Mesodermal cell (in vitro differentiated cells): ENCODE measurements around the gene PROM2.

Source experiments
- H3K27ac ChIP-seq: 2 replicates; pipeline ENCODE4 v1.7.0; 2013; ENCODE audit warnings: mild to moderate bottlenecking, low read depth, low read length, moderate library complexity; ENCODE audit not compliant: severe bottlenecking
- H3K36me3 ChIP-seq: 2 replicates; pipeline ENCODE4 v1.7.1; 2013; ENCODE audit warnings: mild to moderate bottlenecking, low read length, moderate library complexity; ENCODE audit not compliant: control insufficient read depth, insufficient read depth
- H3K4me1 ChIP-seq: one replicate; pipeline ENCODE4 v1.7.1; 2013; ENCODE audit warnings: mild to moderate bottlenecking, low read length; ENCODE audit not compliant: insufficient read depth, control insufficient read depth, poor library complexity, severe bottlenecking
- H3K4me3 ChIP-seq: 2 replicates; pipeline ENCODE4 v1.7.0; 2013; ENCODE audit warnings: low read length, control low read depth, mild to moderate bottlenecking; ENCODE audit not compliant: insufficient read depth, poor library complexity, severe bottlenecking; ENCODE audit errors: extremely low read depth
- H3K9me3 ChIP-seq: 2 replicates; pipeline ENCODE4 v1.7.1; 2013; ENCODE audit warnings: mild to moderate bottlenecking, low read length, moderate library complexity; ENCODE audit not compliant: control insufficient read depth
- WGBS, 2 experiments: methylation state at CpG; one replicate each; pipeline ENCODE4 v1.1.5; 2013; ENCODE audit warnings: missing lambda C conversion rate in 2 of 2; ENCODE audit not compliant: insufficient coverage in 2 of 2; 5-methylcytosine and 5-hydroxymethylcytosine counted together

Gene PROM2

GRCh38 chr2:95258271-95258670 lies 16.0 kb upstream of the PROM2 start:
- H3K27ac ChIP-seq, result no peak overlapping the region
- no peaks in the 10 kb centered on the region for H3K4me1 ChIP-seq
- no peaks in the 10 kb centered on the region for H3K36me3 ChIP-seq
- no peaks in the 10 kb centered on the region for H3K9me3 ChIP-seq
- H3K4me3 ChIP-seq, result no peak overlapping the region
- 87 to 93% methylated on average over 1 to 2 of the region's 2 CpGs for WGBS, 2 experiments

DNA sequence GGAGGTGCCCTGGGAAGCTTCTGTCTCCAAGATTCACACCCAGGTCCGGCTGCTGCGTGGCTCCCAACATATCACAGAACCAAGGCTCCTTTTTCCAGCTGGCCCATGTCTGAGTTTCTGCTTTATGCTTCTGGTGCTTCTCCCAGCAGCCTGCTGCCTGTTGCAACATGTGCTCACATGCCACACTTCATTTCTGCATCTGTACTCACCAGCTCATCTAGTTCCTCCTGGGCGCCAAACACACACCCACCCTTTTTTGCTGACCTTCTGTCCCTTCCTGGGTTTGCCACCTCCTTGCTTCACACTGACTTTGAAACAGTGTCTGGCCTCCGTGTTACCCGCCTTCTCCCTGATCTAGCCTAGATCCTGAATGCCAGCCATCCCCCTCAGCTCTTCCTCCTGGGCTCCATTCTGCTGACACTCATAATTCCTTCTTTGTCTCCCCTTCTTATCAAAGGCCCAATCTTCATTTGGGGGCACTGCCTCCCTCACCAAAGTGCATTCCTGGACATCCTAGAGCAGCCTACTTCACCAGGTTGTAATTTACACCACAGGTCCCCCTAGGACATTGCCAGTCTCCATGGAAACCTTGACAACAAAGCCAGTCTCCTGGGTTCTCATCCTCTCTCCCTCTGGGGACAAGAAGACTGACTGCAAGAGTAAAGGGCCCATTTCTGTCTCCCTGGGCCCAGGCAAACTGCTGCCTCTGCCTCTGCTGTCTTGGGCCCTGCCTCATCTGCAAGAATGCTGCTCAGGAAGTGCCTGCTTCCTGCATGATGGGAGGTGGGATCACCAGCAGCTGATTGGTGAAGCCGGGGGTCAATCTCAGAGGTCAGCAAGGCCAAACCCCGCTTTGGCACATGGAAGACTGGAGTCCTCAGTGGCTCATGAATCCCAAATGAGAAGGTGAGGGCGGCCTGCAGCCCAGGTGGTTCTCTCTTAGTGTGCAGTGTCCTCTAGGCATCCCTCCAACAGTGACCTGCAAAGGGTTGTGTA lies 13.9 kb upstream of the PROM2 start:
- WGBS, 2 experiments, result 83 to 97% methylated on average over 5 to 8 of the region's 8 CpGs
- no peak overlapping the region for H3K27ac ChIP-seq

GRCh38 chr2:95261602-95262001 lies 12.6 kb upstream of the PROM2 start:
- no peaks in the 10 kb centered on the region for H3K4me1 ChIP-seq
- H3K27ac ChIP-seq, result no peak overlapping the region
- WGBS, 2 experiments, result 29 to 57% methylated on average over 3 to 4 of the region's 6 CpGs
- H3K9me3 ChIP-seq, result no peaks in the 10 kb centered on the region
- H3K4me3 ChIP-seq, result no peak overlapping the region
- H3K36me3 ChIP-seq, result no peaks in the 10 kb centered on the region

More for the DNA sequence above, 13.9 kb upstream of the PROM2 start:
- Histone ChIP-seq H3K4me3 (no peak overlapping the region), H3K36me3 (no peaks in the 10 kb centered on the region), H3K4me1 (no peaks in the 10 kb centered on the region), H3K9me3 (no peaks in the 10 kb centered on the region)

GRCh38 chr2:95262896-95263542 lies 11.2 kb upstream of the PROM2 start:
- 85 to 88% methylated on average over 1 of the region's 2 CpGs for WGBS, 2 experiments
- no peaks in the 10 kb centered on the region for H3K4me1 ChIP-seq

DNA sequence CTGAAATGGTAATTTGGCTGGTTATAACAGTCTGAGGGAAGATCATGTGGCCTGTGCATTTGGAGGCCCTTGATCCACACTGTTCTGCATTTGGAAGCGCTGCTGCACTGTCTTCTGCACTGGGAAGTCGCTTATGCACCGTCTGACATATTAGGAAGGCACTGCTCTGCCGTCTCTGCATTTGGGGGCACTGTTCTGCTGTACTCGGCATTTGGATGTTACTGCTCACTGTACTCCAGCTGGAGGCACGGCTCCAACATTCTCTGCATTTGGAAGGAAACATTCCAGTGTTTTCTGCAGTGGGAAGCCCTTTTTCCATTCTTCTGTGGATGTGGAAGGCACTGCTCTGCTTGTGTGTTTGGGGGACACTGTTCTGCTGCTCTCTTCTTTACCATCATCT lies 9.6 kb upstream of the PROM2 start:
- no peaks in the 10 kb centered on the region for H3K9me3 ChIP-seq
- no peaks in the 10 kb centered on the region for H3K4me1 ChIP-seq
- H3K4me3 ChIP-seq, result no peak overlapping the region
- no peak overlapping the region for H3K27ac ChIP-seq
- no peaks in the 10 kb centered on the region for H3K36me3 ChIP-seq
- WGBS, 2 experiments, result 75 to 76% methylated on average over 6 of the region's 6 CpGs

More at GRCh38 chr2:95262896-95263542, 11.2 kb upstream of the PROM2 start:
- Histone ChIP-seq H3K36me3 (no peaks in the 10 kb centered on the region), H3K4me3 (no peak overlapping the region), H3K9me3 (no peaks in the 10 kb centered on the region), H3K27ac (no peak overlapping the region)

DNA sequence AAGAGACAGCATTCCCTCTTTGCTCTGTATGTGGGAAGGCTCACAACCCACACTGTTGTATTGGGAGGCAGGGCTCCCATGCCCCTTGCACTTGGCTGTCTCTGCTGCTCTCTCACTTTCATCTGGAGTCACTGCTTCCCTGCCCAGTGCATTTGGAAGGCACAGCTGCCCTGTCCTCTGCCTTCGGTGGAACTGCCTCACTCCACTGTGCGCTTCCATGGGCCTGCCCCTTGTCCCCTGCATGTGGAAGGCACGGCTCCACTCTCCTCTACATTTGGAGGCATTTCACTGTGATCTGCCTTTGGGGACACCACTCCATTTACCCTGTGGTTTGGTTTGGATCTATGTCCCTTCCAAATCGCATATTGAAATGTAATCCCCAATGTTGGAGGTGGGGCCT lies 9.1 kb upstream of the PROM2 start:
- H3K27ac ChIP-seq, result no peak overlapping the region
- WGBS, 2 experiments, result 92 to 95% methylated on average over 3 of the region's 4 CpGs

DNA sequence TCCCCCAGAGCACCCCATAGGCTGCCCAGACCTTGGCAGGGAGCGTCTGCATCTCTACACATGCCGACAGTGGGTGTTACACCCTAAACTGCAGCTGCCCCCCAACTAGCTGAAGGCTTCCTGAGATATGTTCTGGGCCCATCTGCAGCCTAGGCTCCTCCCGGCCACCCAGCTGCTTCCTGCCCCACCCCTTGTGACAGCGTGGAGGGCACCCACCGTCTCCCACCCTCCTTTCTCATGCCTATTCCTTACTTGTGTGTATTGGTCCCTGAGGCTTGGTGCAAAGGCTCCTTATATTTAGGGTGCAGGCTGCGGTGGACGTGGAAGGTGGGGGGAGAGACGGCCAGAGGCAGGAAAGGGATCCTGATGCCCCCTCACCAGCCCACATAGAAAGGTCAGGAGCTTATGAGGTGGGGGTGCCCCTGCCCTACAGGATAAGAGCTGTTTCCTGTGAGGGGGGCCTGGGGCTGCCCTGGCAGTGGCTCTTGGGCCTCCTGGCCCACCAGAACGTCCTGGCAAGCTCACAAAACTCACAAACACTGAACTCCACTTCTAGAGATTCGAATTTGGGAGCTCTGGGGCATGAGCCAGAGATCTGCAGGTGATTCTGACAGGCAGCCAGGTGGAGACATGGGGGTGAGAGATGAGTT lies 7.3 kb upstream of the PROM2 start:
- Histone ChIP-seq H3K4me3 (no peak overlapping the region), H3K27ac (no peak overlapping the region), H3K9me3 (no peaks in the 10 kb centered on the region), H3K36me3 (no peaks in the 10 kb centered on the region), H3K4me1 (no peaks in the 10 kb centered on the region)
- 87 to 89% methylated on average over 2 to 3 of the region's 10 CpGs for WGBS, 2 experiments

More for the DNA sequence above, 9.1 kb upstream of the PROM2 start:
- H3K4me1 ChIP-seq, result no peaks in the 10 kb centered on the region
- H3K36me3 ChIP-seq, result no peaks in the 10 kb centered on the region
- no peak overlapping the region for H3K4me3 ChIP-seq
- no peaks in the 10 kb centered on the region for H3K9me3 ChIP-seq

DNA sequence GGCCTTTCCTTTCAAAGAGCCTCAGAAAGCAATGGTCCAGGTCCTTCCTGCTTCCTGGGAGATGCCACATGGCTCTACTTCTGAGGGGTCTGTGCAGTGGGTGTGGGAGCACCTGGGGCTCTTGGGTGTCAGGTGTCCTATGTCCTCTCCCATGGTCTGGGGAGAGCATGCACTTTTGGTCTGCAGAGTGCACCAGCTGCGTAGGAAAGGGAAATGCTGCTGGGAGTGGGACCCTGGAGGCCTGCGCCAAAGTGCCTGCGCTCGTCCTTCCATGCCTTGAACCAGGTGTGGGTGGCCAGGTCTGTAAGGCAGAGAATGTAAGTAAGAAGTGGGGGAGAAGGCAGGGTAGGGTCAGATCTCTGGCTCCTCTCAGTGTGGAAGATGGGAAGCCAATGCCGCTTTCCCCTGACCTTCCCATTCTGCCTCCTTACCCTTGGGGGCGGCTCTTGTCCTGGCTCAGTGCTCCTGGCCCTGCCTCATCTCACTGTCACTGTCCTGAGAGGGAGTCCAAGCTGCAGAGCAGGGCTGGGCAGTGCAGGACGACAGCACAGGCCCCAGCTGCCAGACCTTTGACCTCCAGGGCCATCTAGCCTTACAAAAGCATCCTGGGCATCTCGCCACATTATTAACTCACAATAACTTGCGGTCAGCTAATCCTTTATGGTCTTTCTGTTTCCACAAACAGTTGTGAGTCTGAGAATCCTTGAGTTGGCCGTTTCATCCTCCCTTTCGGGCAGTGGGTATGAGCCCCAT lies 6.6 kb upstream of the PROM2 start:
- H3K27ac ChIP-seq, result no peak overlapping the region
- H3K4me1 ChIP-seq, result no peaks in the 10 kb centered on the region
- no peaks in the 10 kb centered on the region for H3K36me3 ChIP-seq
- no peak overlapping the region for H3K4me3 ChIP-seq
- WGBS, 2 experiments, result 85% methylated on average over 9 to 10 of the region's 11 CpGs
- H3K9me3 ChIP-seq, result no peaks in the 10 kb centered on the region

DNA sequence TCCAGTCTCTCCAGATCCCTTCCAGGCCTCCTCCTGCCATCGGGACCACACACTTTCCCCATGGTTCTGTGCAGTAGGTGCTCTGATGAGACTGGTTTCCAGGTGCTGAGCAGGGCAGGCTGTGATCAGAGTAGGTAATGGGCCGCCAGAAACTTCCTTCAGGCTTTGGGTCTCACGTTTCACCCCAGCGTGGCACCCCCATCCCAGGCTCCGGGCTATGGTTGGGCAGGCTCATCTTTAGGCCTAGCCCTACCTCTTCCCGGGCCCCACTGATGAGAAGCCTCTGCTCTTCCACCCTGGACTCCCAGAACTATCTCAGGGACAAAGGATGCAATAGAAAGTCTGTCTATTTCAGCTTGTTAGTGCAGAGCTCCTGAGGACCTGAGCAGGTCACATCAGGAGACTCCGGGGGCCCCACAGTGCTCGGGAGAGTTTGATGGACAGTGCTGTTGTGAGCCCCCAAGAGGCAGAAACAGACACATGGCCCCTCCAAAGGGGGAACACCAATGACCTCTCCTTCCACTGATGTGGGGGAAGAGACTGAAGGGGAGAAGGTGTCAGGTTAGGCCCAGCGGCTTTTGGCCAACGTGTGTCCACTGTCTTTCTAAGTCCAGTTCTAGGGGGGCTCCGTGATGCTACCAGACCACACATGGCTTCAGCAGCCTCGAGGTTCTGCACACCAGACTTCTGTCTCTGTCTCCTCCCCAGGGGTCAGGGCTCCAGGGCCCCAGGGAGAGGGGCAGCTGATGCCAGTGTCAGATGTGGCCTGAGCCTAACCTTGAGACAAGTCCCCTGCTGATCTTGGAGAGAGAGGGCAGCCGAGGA lies 5.8 kb upstream of the PROM2 start:
- Histone ChIP-seq H3K4me1 (no peaks in the 10 kb centered on the region), H3K36me3 (no peaks in the 10 kb centered on the region), H3K9me3 (no peaks in the 10 kb centered on the region), H3K4me3 (no peak overlapping the region), H3K27ac (no peak overlapping the region)
- WGBS, 2 experiments, result 82 to 87% methylated on average over 5 to 11 of the region's 13 CpGs
